HCT116 (cell line): Measurements from ENCODE around the gene DHX36. TPM values are rescaled to one million over a fixed set of nuclear protein-coding genes. Genes with fewer than 3 reads are reported as not detected.

Experiments used
- ATAC-seq: fragments of 200-7000 bp; cut with Tn5 transposase; 2 replicates; pipeline ENCODE4 v1.9.1; 2020; ENCODE audit warnings: mild to moderate bottlenecking, moderate library complexity
- BruUV-seq: library from RNA; stranded (reverse); fragments of 400-500 nt; replicated peaks from 2 replicates; lab custom pipeline; 2021; lab: Mats Ljungman, UMichigan
- CTCF ChIA-PET: fragments of 300-600 bp; sonication (Branson Sonifier 250); formaldehyde crosslinking; loops from one replicate; lab custom pipeline; 2021; ENCODE audit warnings: antibody characterized with exemption; lab: Charles Lee
- POLR2A ChIA-PET: fragments of 300-600, 350-600 bp; sonication (Branson Sonifier 250); formaldehyde crosslinking; loops from one replicate; lab custom pipeline; 2021; ENCODE audit warnings: antibody characterized with exemption; lab: Charles Lee
- RAD21 ChIA-PET, 2 experiments: fragments of 300-600 bp; sonication (Branson Sonifier 250); formaldehyde crosslinking; loops; one replicate each; lab custom pipeline; 2023; ENCODE audit warnings: low total read pairs in 2 of 2; ENCODE audit not compliant: uncharacterized antibody in 2 of 2, unreplicated experiment in 2 of 2, low non-redundant PET in 1 of 2; lab: Charles Lee
- DNase-seq: peaks from one replicate; pipeline ENCODE4 v3.0.0-alpha.2; 2010; ENCODE audit warnings: low read depth, low spot score
- H2AFZ ChIP-seq: fragments of 200-600 bp; shearing (Covaris generic), sonication (generic); 2 replicates; pipeline ENCODE4 v1.6.1; 2017; ENCODE audit warnings: low read depth, mixed run types, mixed read lengths, antibody characterized with exemption, low read length; ENCODE audit not compliant: poor library complexity, severe bottlenecking
- H3K27ac ChIP-seq: 2 replicates; pipeline ENCODE4 v1.5.1; 2012; ENCODE audit warnings: low read depth, low read length
- H3K27me3 ChIP-seq: fragments of 200-600 bp; sonication (generic); 2 replicates; pipeline ENCODE4 v1.6.1; 2016; ENCODE audit warnings: mixed run types, low read length, mixed read lengths; ENCODE audit not compliant: insufficient read depth
- H3K36me3 ChIP-seq, 2 experiments: fragments of 200-500 bp in 1 of 2; fragments of 200-600 bp in 1 of 2; sonication (Bioruptor generic) in 1 of 2; sonication (generic) in 1 of 2; 2 replicates each; pipeline versions ENCODE4 v1.5.1 to v1.6.1; 2014 to 2016; ENCODE audit warnings: low read length in 2 of 2, inconsistent platforms in 1 of 2, mixed read lengths in 1 of 2, mixed run types in 1 of 2; ENCODE audit not compliant: insufficient read depth in 2 of 2, control insufficient read depth in 1 of 2
- H3K4me1 ChIP-seq, 2 experiments: fragments of 200-600 bp in 1 of 2; sonication (generic) in 1 of 2; 2 replicates each; pipeline versions ENCODE4 v1.5.1 to v1.6.1; 2012 to 2017; ENCODE audit warnings: low read length in 2 of 2, inconsistent platforms in 1 of 2, mild to moderate bottlenecking in 1 of 2, mixed read lengths in 1 of 2, mixed run types in 1 of 2, moderate library complexity in 1 of 2; ENCODE audit not compliant: insufficient read depth in 2 of 2, control insufficient read depth in 1 of 2
- H3K4me2 ChIP-seq: fragments of 200-600 bp; sonication (generic); 2 replicates; pipeline ENCODE4 v1.6.1; 2017; ENCODE audit warnings: mixed run types, low read length, mixed read lengths
- H3K4me3 ChIP-seq, 2 experiments: fragments of 200-600 bp in 1 of 2; sonication (generic) in 1 of 2; replicated peaks in 1 of 2; 2 replicates each; pipeline ENCODE4 v1.5.1; 2011 to 2016; ENCODE audit warnings: low read length in 2 of 2, control low read depth in 1 of 2, low read depth in 1 of 2, mild to moderate bottlenecking in 1 of 2, mixed read lengths in 1 of 2, mixed run types in 1 of 2
- H3K79me2 ChIP-seq: fragments of 200-600 bp; sonication (generic); 2 replicates; pipeline ENCODE4 v1.6.1; 2017; ENCODE audit warnings: mild to moderate bottlenecking, mixed run types, low read length, moderate library complexity, mixed read lengths; ENCODE audit not compliant: insufficient read depth
- H3K9ac ChIP-seq: fragments of 200-600 bp; sonication (generic); 2 replicates; pipeline ENCODE4 v1.6.1; 2016; ENCODE audit warnings: low read length, mixed read lengths
- H3K9me2 ChIP-seq: fragments of 200-600 bp; sonication (generic), shearing (Covaris generic); 2 replicates; pipeline ENCODE4 v1.6.1; 2017; ENCODE audit warnings: mixed run types, mild to moderate bottlenecking, moderate library complexity; ENCODE audit not compliant: insufficient read depth
- H3K9me3 ChIP-seq, 2 experiments: fragments of 200-500 bp in 1 of 2; fragments of 200-600 bp in 1 of 2; sonication (Bioruptor generic) in 1 of 2; sonication (generic) in 1 of 2; 2 replicates each; pipeline ENCODE4 v1.6.1; 2014 to 2017; ENCODE audit warnings: low read length in 2 of 2, mixed read lengths in 2 of 2, inconsistent platforms in 1 of 2, low read depth in 1 of 2, mild to moderate bottlenecking in 1 of 2, mixed run types in 1 of 2, moderate library complexity in 1 of 2; ENCODE audit not compliant: control insufficient read depth in 1 of 2, insufficient read depth in 1 of 2
- H4K20me1 ChIP-seq: fragments of 200-600 bp; sonication (generic), shearing (Covaris generic); 2 replicates; pipeline ENCODE4 v1.6.1; 2017; ENCODE audit warnings: mixed run types, mild to moderate bottlenecking, moderate library complexity; ENCODE audit not compliant: insufficient read depth
- CBX3 ChIP-seq: IDR thresholded peaks from 2 replicates; pipeline ENCODE4 v1.6.1; 2012; ENCODE audit warnings: low read depth
- CTCF ChIP-seq, 3 experiments: fragments of 200-600 bp in 1 of 3; sonication (generic) in 1 of 3; IDR thresholded peaks in 2 of 3; conservative IDR thresholded peaks in 1 of 3; 2 replicates each; pipeline ENCODE4 v1.5.1; 2012 to 2017; ENCODE audit warnings: low read depth in 2 of 3, low read length in 2 of 3, antibody characterized with exemption in 1 of 3, borderline replicate concordance in 1 of 3, control low read depth in 1 of 3, mild to moderate bottlenecking in 1 of 3, mixed read lengths in 1 of 3, mixed run types in 1 of 3, moderate library complexity in 1 of 3; ENCODE audit not compliant: insufficient read depth in 1 of 3
- ELF1 ChIP-seq: IDR thresholded peaks from 2 replicates; pipeline ENCODE4 v1.6.1; 2012; ENCODE audit warnings: low read depth, borderline replicate concordance
- JUND ChIP-seq: IDR thresholded peaks from 2 replicates; pipeline ENCODE4 v1.6.1; 2012
- POLR2A ChIP-seq: IDR thresholded peaks from 2 replicates; pipeline ENCODE4 v1.7.0; 2011; ENCODE audit warnings: borderline replicate concordance; ENCODE audit not compliant: insufficient read depth, insufficient read length; ENCODE audit errors: extremely low read depth
- REST ChIP-seq: IDR thresholded peaks from 2 replicates; pipeline ENCODE4 v1.6.1; 2012; ENCODE audit warnings: low read depth
- SIN3A ChIP-seq: IDR thresholded peaks from 2 replicates; pipeline ENCODE4 v1.6.1; 2012; ENCODE audit warnings: low read depth
- SP1 ChIP-seq: IDR thresholded peaks from 2 replicates; pipeline ENCODE4 v1.6.1; 2012; ENCODE audit warnings: low read depth
- ZBTB33 ChIP-seq: IDR thresholded peaks from 2 replicates; pipeline ENCODE4 v1.6.1; 2011; ENCODE audit warnings: mild to moderate bottlenecking, low read length, moderate library complexity; ENCODE audit not compliant: insufficient replicate concordance; ENCODE audit errors: extremely low read depth
- intact Hi-C: fragments of 100-400 bp; cut with micrococcal nuclease; formaldehyde crosslinking; loops from 2 replicates; pipeline ENCODE4 v1.10.0; 2022
- total RNA-seq: library from RNA; stranded (reverse); gene quantifications from one replicate; pipeline ENCODE4 v1.2.1, GENCODE V29; 2021; ENCODE audit not compliant: unreplicated experiment

DHX36 gene
- total RNA-seq, 1 experiment from 2014 or later, result 49.9 TPM

- H3K9me3 ChIP-seq, result no peaks in the 10 kb centered on the region
- no peak overlapping the region for H3K4me3 ChIP-seq
- ATAC-seq (no peak), DNase-seq (no peak)
- no peak overlapping the region for H3K27ac ChIP-seq
- no peaks in the 10 kb centered on the region for H3K27me3 ChIP-seq
- H3K4me2 ChIP-seq, result no peak overlapping the region
- TF ChIP-seq CTCF (IDR thresholded peaks at IDR 0.05 in 2 of 3, conservative IDR thresholded peaks at IDR 0.05 in 1 of 3; ENCODE audit: borderline replicate concordance in 1 of 3, insufficient read depth in 1 of 3, low read depth in 2 of 3, low read length in 2 of 3), result no peak
- TF ChIP-seq ELF1, result no peak
- no peak for TF ChIP-seq SIN3A
- no peaks in the 10 kb centered on the region for H3K9me2 ChIP-seq
- H2AFZ ChIP-seq, result no peak overlapping the region
- H3K9ac ChIP-seq, result no peak overlapping the region
- H3K79me2 ChIP-seq, result no peaks in the 10 kb centered on the region
- CTCF ChIA-PET, result no interaction called here
- POLR2A ChIA-PET, result no interaction called here
- no TSS peak for BruUV-seq
- intact Hi-C loops, result loop anchor here (5.0 kb wide), 2 partner anchors 409 to 984 kb away; no protein-coding TSS in a partner anchor
- RAD21 ChIA-PET, result no interaction called here
- no peaks in the 10 kb centered on the region for H3K4me1 ChIP-seq
- no peaks in the 10 kb centered on the region for H3K36me3 ChIP-seq
- H4K20me1 ChIP-seq, result no peaks in the 10 kb centered on the region
These were observed 14.3 kb upstream of the DHX36 start for GRCh38 chr3:154338570-154338969.

- no peaks in the 10 kb centered on the region for H3K4me1 ChIP-seq
- no peak overlapping the region for H3K27ac ChIP-seq
- no peak overlapping the region for H3K4me3 ChIP-seq
- ChIA-PET POLR2A (no interaction called here), RAD21 (no interaction called here), CTCF (no interaction called here)
- no TSS peak for BruUV-seq
- intact Hi-C loops, result loop anchor here (5.0 kb wide), 2 partner anchors 409 to 984 kb away; no protein-coding TSS in a partner anchor
- no peaks in the 10 kb centered on the region for H3K9me3 ChIP-seq
- ATAC-seq, result no peak
- no peaks in the 10 kb centered on the region for H3K9me2 ChIP-seq
- no peak overlapping the region for H3K9ac ChIP-seq
- no peaks in the 10 kb centered on the region for H3K27me3 ChIP-seq
- no peaks in the 10 kb centered on the region for H4K20me1 ChIP-seq
- H3K36me3 ChIP-seq, result no peaks in the 10 kb centered on the region
- no peak overlapping the region for H3K4me2 ChIP-seq
- H2AFZ ChIP-seq, result no peak overlapping the region
- DNase-seq, result no peak
- no peaks in the 10 kb centered on the region for H3K79me2 ChIP-seq
- TF ChIP-seq SP1 (no peak), POLR2A (no peak), ZBTB33 (no peak), CBX3 (no peak), JUND (no peak), REST (no peak), CTCF (IDR thresholded peaks at IDR 0.05 in 2 of 3, conservative IDR thresholded peaks at IDR 0.05 in 1 of 3; ENCODE audit: borderline replicate concordance in 1 of 3, insufficient read depth in 1 of 3, low read depth in 2 of 3, low read length in 2 of 3) (no peak)
These were observed 13.7 kb upstream of the DHX36 start for GRCh38 chr3:154338008-154338407.
